IPS DF 6.9 (cell line): ENCODE measurements around the gene SH3BGRL3.
"Not testable (repeated sequence)": the region's sequence is repeated elsewhere in the genome, so short reads cannot be mapped to it uniquely, and the experiment has no call there.

ENCODE experiments used
- DNase-seq: peaks from one replicate; pipeline ENCODE4 v3.0.0-alpha.2; 2013; ENCODE audit warnings: low read depth, low spot score
- H3K27ac ChIP-seq: one replicate; pipeline ENCODE4 v1.5.1; 2013; ENCODE audit warnings: low read length, control low read depth
- H3K27me3 ChIP-seq: 2 replicates; pipeline ENCODE4 v1.6.1; 2013; ENCODE audit warnings: mild to moderate bottlenecking, low read length; ENCODE audit not compliant: control insufficient read depth, insufficient read depth
- H3K36me3 ChIP-seq: 2 replicates; pipeline ENCODE4 v1.6.1; 2013; ENCODE audit warnings: low read length; ENCODE audit not compliant: control insufficient read depth, insufficient read depth
- H3K4me1 ChIP-seq: 2 replicates; pipeline ENCODE4 v1.6.1; 2013; ENCODE audit warnings: low read length; ENCODE audit not compliant: control insufficient read depth, insufficient read depth
- H3K4me3 ChIP-seq: 2 replicates; pipeline ENCODE4 v1.5.1; 2013; ENCODE audit warnings: mild to moderate bottlenecking, low read length
- H3K9me3 ChIP-seq: 2 replicates; pipeline ENCODE4 v1.6.1; 2013; ENCODE audit warnings: low read length, inconsistent platforms; ENCODE audit not compliant: control insufficient read depth, insufficient read depth
- WGBS: extraction: QIAGEN DNeasy Blood & Tissue Kit; methylation state at CpG from one replicate; pipeline ENCODE4 v1.1.7; 2013; ENCODE audit warnings: mixed read lengths, missing lambda C conversion rate; ENCODE audit not compliant: insufficient read length, insufficient coverage; 5-methylcytosine and 5-hydroxymethylcytosine counted together

SH3BGRL3 gene

DNA sequence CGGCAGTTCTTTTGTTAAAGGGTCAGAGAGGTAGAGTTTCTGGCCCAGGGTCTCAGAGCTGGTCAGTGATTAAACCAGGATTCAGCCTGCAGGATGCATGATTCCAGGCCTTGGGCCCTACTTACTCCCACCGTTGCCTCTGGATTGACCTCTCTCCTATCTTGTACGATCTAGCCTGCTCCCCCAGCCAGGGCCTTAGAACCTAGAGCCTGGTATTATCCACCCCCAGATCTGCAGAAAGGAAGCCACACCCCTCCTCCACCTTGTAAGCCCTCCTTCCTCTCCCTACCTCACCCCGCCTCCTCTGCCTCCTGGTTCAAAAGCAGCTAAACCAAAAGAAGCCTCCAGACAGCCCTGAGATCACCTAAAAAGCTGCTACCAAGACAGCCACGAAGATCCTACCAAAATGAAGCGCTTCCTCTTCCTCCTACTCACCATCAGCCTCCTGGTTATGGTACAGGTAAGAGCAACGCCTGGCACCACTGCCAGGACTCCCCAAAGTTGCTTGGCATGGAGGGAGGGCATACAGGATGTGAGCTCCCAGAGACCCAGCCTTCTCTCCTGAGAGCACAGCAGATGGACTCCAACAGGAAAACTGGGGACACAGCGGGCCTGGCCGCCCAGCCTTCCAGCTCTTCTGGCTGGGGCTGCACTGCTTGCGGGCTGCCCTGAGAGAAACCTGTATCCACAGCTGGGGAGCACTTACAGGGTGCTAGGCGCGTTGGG, 37.9 kb downstream of the SH3BGRL3 start, which contains the start of gene CD52:
Gene CD52 (plus strand): TSS at position 347 of the 726 bp plus-strand sequence. CDS start 60 bp downstream, at position 407.
- no CpG with 5 or more reads among the region's 12 CpGs for whole genome bisulfite sequencing
- H3K9me3 ChIP-seq = no peaks in the 10 kb centered on the region
- H3K4me3 ChIP-seq = no peak within 1 kb of the TSS
- H3K36me3 ChIP-seq = 0 out of 2 replicates have a peak, but pooled peaks cover 2% of the 10 kb centered on the region
- H3K4me1 ChIP-seq = peaks cover 3% of the 10 kb centered on the region; the same call in 1 of the 2 replicates
- no peak within 1 kb of the TSS for H3K27ac ChIP-seq
- DNase-seq = no peak
- H3K27me3 ChIP-seq = no peaks in the 10 kb centered on the region

- H3K4me3 ChIP-seq = no peak overlapping the region
- no peak for DNase-seq
- no peaks in the 10 kb centered on the region for H3K27me3 ChIP-seq
- H3K9me3 ChIP-seq = no peaks in the 10 kb centered on the region
- peaks cover 2% of the 10 kb centered on the region; the same call in 1 of the 2 replicates for H3K36me3 ChIP-seq
- no peak overlapping the region for H3K27ac ChIP-seq
- no CpG with 5 or more reads among the region's 9 CpGs for WGBS
- H3K4me1 ChIP-seq = peaks cover 3% of the 10 kb centered on the region; the same call in 1 of the 2 replicates
Measured at GRCh38 chr1:26318338-26319064, 38.6 kb downstream of the SH3BGRL3 start.

- H3K36me3 ChIP-seq = peaks cover 9% of the 10 kb centered on the region; the same call in 1 of the 2 replicates
- no peak overlapping the region for H3K27ac ChIP-seq
- no peak for DNase-seq
- H3K9me3 ChIP-seq = no peaks in the 10 kb centered on the region
- H3K4me1 ChIP-seq = peaks cover 3% of the 10 kb centered on the region; the same call in 1 of the 2 replicates
- H3K27me3 ChIP-seq = no peaks in the 10 kb centered on the region
- no peak overlapping the region for H3K4me3 ChIP-seq
- WGBS = no CpG with 5 or more reads among the region's 2 CpGs
Measured at GRCh38 chr1:26320896-26321295, 41.0 kb downstream of the SH3BGRL3 start.

DNA sequence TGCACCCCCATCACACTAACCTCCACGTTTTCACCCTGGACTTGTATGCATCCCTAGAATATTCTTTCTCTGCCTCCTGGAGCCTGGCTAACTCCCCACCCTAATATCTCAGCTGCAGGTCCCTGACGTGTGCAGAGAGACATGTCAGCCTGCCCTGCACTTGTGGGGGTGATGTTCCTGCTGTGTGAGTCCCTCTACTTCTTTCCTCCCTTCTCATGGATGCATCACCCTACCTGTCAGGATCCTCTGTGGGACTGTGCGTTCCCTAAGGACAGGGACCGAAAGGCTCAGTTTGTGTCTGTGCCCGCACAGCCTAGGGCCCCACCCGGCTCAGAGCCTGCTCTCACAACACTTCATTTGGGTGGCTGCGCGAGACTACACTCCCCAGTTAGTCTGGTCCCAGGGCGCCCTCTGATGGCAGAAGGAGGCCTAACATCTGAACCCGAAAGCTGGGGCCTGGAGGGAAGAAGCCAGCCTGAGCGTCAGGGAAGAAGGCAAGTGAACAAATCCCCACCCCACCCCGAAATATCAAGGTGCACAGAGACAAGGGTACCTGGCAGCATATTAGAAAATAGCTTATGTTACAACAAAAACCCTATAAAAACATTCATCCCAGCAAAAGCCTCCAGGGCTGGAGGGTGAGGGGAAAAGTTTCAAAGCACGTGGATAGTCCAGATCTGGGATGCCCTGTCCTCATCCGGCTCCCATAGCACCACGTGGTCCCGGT, 41.6 kb downstream of the SH3BGRL3 start:
- Histone ChIP-seq H3K36me3 (peaks cover 9% of the 10 kb centered on the region; the same call in 1 of the 2 replicates), H3K4me3 (no peak overlapping the region), H3K27ac (no peak overlapping the region), H3K27me3 (no peaks in the 10 kb centered on the region), H3K9me3 (no peaks in the 10 kb centered on the region), H3K4me1 (peaks cover 3% of the 10 kb centered on the region; the same call in 1 of the 2 replicates)
- no CpG with 5 or more reads among the region's 16 CpGs for WGBS
- peak; percentile 71 for DNase-seq

DNA sequence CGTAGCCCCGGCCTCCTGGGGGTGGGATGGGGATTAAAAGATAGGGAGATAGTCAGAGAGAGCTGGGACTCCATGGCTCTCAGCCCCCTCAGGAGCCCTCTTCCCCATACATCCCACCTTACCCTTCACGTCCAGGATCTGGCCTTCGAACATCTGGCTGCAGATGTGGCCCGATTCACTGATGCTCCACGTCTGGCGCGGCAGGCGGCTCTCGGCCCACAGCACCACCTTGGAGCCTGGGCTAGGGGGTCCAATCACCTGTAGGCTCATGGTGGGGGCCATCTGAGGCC, 42.1 kb downstream of the SH3BGRL3 start:
- no peaks in the 10 kb centered on the region for H3K27me3 ChIP-seq
- no peak for DNase-seq
- WGBS = no CpG with 5 or more reads among the region's 10 CpGs
- H3K4me1 ChIP-seq = peaks cover 3% of the 10 kb centered on the region; the same call in 1 of the 2 replicates
- no peak overlapping the region for H3K4me3 ChIP-seq
- H3K27ac ChIP-seq = no peak overlapping the region
- H3K9me3 ChIP-seq = no peaks in the 10 kb centered on the region
- peaks cover 9% of the 10 kb centered on the region; the same call in 1 of the 2 replicates for H3K36me3 ChIP-seq

DNA sequence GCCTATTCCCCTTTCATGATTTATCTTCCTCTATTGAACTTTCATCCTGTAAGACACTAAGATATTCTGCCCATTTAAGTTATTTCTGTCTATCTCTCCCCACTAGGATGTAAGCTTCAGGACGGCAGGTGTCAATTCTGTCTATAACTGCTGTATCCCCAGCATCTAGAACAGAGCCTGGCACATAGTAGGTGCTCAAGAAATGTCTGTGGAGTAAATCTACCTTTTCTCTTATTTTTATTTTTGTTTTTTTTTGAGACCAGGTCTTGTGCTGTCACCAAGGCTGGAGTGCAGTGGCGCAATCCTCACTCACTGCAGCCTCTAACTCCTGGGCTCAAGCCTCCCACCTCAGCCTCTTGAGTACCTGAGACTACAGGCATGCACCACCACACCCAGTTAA, 43.5 kb downstream of the SH3BGRL3 start:
- no peak for DNase-seq
- no CpG with 5 or more reads among the region's 2 CpGs for WGBS
- H3K36me3 ChIP-seq = peaks cover 9% of the 10 kb centered on the region; the same call in 1 of the 2 replicates
- H3K9me3 ChIP-seq = no peaks in the 10 kb centered on the region
- H3K4me1 ChIP-seq = no peaks in the 10 kb centered on the region
- H3K4me3 ChIP-seq = no peak overlapping the region
- no peak overlapping the region for H3K27ac ChIP-seq
- H3K27me3 ChIP-seq = no peaks in the 10 kb centered on the region

- Histone ChIP-seq H3K36me3 (peaks cover 9% of the 10 kb centered on the region; the same call in 1 of the 2 replicates), H3K27me3 (no peaks in the 10 kb centered on the region), H3K9me3 (no peaks in the 10 kb centered on the region), H3K4me1 (no peaks in the 10 kb centered on the region), H3K4me3 (no peak overlapping the region), H3K27ac (no peak overlapping the region)
- WGBS = no CpG with 5 or more reads among the region's 3 CpGs
- DNase-seq = no peak
Measured at GRCh38 chr1:26324550-26324949, 44.7 kb downstream of the SH3BGRL3 start.

DNA sequence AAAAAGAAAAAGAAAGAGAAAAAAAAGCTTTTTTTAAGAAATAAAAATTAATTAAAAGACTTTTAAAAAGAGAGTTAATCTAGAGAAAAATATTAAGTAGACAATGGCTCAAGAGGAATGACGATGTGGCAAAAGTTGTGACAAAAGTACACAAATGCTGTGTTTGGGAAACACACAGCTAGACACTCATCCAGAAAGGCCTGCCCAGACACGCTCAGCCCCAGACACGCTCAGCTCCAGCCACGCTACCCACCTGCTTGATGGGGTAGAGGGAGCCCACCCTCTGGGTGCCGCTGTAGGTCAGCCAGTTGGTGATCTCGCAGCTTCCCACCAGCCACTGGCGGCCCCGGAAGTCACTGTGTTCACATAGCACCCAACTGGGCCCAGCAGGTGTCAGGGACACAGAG, 48.1 kb downstream of the SH3BGRL3 start:
- H3K36me3 ChIP-seq = peaks cover 12% of the 10 kb centered on the region
- no CpG with 5 or more reads among the region's 8 CpGs for WGBS
- no peaks in the 10 kb centered on the region for H3K27me3 ChIP-seq
- H3K27ac ChIP-seq = no peak overlapping the region
- H3K4me1 ChIP-seq = no peaks in the 10 kb centered on the region
- no peak overlapping the region for H3K4me3 ChIP-seq
- no peak for DNase-seq
- H3K9me3 ChIP-seq = no peaks in the 10 kb centered on the region

DNA sequence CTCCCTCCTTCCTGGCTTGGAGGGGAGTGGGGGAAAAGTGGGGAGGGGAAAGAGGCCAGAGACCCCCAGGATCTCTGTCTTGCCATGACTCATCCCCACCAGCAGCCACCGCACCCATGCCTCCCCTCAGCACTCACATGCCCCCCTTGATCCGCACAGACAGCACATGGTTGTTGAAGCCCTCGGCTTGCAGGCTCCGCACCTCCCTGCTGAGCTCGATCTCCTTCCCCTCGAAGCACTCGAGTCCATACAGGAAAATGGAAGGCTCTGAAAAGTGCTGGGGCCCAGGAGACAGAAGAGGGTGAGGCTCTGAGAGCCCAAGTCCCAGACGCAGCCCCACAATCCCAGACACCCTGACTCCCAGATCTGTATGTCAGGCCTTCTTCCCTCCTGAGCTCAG, 48.7 kb downstream of the SH3BGRL3 start:
- H3K4me1 ChIP-seq = no peaks in the 10 kb centered on the region
- no peak overlapping the region for H3K27ac ChIP-seq
- DNase-seq = no peak
- H3K27me3 ChIP-seq = no peaks in the 10 kb centered on the region
- no peak overlapping the region for H3K4me3 ChIP-seq
- H3K36me3 ChIP-seq = peaks cover 12% of the 10 kb centered on the region
- no peaks in the 10 kb centered on the region for H3K9me3 ChIP-seq
- WGBS = no CpG with 5 or more reads among the region's 8 CpGs

DNA sequence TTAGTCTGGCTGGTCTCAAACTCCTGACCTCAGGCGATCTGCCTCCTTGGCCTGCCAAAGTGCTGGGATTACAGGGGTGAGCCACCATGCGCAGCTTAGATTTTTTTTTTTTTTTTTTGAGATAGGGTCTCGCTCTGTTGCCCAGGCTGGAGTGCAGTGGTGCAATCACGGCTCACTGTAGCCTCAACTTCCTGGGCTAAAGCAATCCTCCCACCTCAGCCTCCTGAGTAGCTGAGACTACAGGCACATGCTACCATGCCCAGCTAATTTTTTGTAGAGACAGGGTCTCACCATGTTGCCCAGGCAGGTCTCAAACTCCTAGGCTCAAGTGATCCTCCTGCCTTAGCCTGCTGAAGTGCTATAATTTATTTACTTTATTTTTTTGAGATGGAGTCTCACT, 49.5 kb downstream of the SH3BGRL3 start:
- not testable (repeated sequence) for H3K9me3 ChIP-seq, H3K27ac ChIP-seq, DNase-seq, H3K27me3 ChIP-seq, H3K4me3 ChIP-seq, H3K4me1 ChIP-seq
- peaks cover 12% of the 10 kb centered on the region for H3K36me3 ChIP-seq
- no CpG with 5 or more reads among the region's 4 CpGs for WGBS
